Activated CD4-positive, alpha-beta T cell treated with anti-CD3 and anti-CD28 coated beads, Interleukin-2, Interleukin-6, amounts not matched to agents 100 ng/mL and 50 ng/mL, durations not matched to agents 16 hours and 8 hours (primary cell): ENCODE results near the gene MKI67.
A peak's percentile ranks its signal among the peaks of the same experiment; 100 is the strongest.

ENCODE experiments used
- DNase-seq: peaks from one replicate; pipeline ENCODE4 v3.0.0-alpha.2; 2020

MKI67 gene

GRCh38 chr10:128064108-128064969 is 61.9 kb downstream of the MKI67 start:
- peak; percentile 90 for DNase-seq

GRCh38 chr10:128063736-128064107 is 62.5 kb downstream of the MKI67 start:
- DNase-seq: peak; percentile 35

GRCh38 chr10:128062881-128063563 is 63.2 kb downstream of the MKI67 start:
- DNase-seq: peak; percentile 78

- DNase-seq: peak; percentile 39
Observed at GRCh38 chr10:128062331-128062880, 63.8 kb downstream of the MKI67 start.

GRCh38 chr10:128061306-128062300 is 64.6 kb downstream of the MKI67 start:
- no peak for DNase-seq

- no peak for DNase-seq
Observed at GRCh38 chr10:128060341-128061250, 65.6 kb downstream of the MKI67 start.

GRCh38 chr10:128059982-128060293 is 66.3 kb downstream of the MKI67 start:
- DNase-seq: no peak

- no peak for DNase-seq
Observed at GRCh38 chr10:128059266-128059981, 66.8 kb downstream of the MKI67 start.

- DNase-seq: no peak
Observed at GRCh38 chr10:128058750-128059134, 67.5 kb downstream of the MKI67 start.

GRCh38 chr10:128058106-128058749 is 68.0 kb downstream of the MKI67 start:
- no peak for DNase-seq

GRCh38 chr10:128056303-128057050 is 69.7 kb downstream of the MKI67 start:
- DNase-seq: no peak

GRCh38 chr10:128055061-128055868 is 71.0 kb downstream of the MKI67 start:
- DNase-seq: no peak

- DNase-seq: no peak
Observed at GRCh38 chr10:128054163-128054970, 71.9 kb downstream of the MKI67 start.

GRCh38 chr10:128053356-128053755 is 72.9 kb downstream of the MKI67 start:
- DNase-seq: no peak

GRCh38 chr10:128052696-128053095 is 73.5 kb downstream of the MKI67 start:
- DNase-seq: no peak

- DNase-seq: no peak
Observed at GRCh38 chr10:128051548-128051947, 74.7 kb downstream of the MKI67 start.

GRCh38 chr10:128050936-128051335 is 75.3 kb downstream of the MKI67 start:
- DNase-seq: peak; percentile 43

- DNase-seq: no peak
Observed at GRCh38 chr10:128050121-128050516, 76.1 kb downstream of the MKI67 start.
